T-helper 2 cell treated with Interferon-gamma antibody and Interleukin-4, amounts not matched to agents 5 μg/mL and 100 μg/mL, for 36 hours (primary cell): ENCODE results near the gene ZNF688.
A peak's percentile ranks its signal among the peaks of the same experiment; 100 is the strongest.
"Not testable (repeated sequence)": the region's sequence is repeated elsewhere in the genome, so short reads cannot be mapped to it uniquely, and the experiment has no call there.

ENCODE experiments used
- DNase-seq: peaks from one replicate; pipeline ENCODE4 v3.0.0; 2021; ENCODE audit warnings: low spot score
- H3K27ac Mint-ChIP-seq: one replicate; pipeline ENCODE4 v1.8.0; 2021; ENCODE audit warnings: mild to moderate bottlenecking, mixed read lengths
- H3K27me3 Mint-ChIP-seq: one replicate; pipeline ENCODE4 v1.8.0; 2021; ENCODE audit warnings: low read depth, mixed read lengths
- H3K36me3 Mint-ChIP-seq: one replicate; pipeline ENCODE4 v1.8.0; 2021; ENCODE audit warnings: low read depth, mixed read lengths
- H3K4me1 Mint-ChIP-seq: one replicate; pipeline ENCODE4 v1.8.0; 2021; ENCODE audit warnings: low read depth, mixed read lengths
- H3K4me3 Mint-ChIP-seq: one replicate; pipeline ENCODE4 v1.8.0; 2022; ENCODE audit warnings: mild to moderate bottlenecking, moderate library complexity, mixed read lengths
- H3K9me3 Mint-ChIP-seq: one replicate; pipeline ENCODE4 v1.8.0; 2021; ENCODE audit warnings: mixed read lengths

Gene ZNF688

GRCh38 chr16:30557707-30557956 is 13.9 kb downstream of the ZNF688 start:
- H3K27me3 Mint-ChIP-seq, result no peaks in the 10 kb centered on the region
- H3K36me3 Mint-ChIP-seq, result peaks cover 24% of the 10 kb centered on the region
- peak overlapping the region; percentile 86 for H3K4me3 Mint-ChIP-seq
- peak overlapping the region; percentile 87 for H3K27ac Mint-ChIP-seq
- peaks cover 42% of the 10 kb centered on the region for H3K4me1 Mint-ChIP-seq
- no peak for DNase-seq
- no peaks in the 10 kb centered on the region for H3K9me3 Mint-ChIP-seq

- H3K27ac Mint-ChIP-seq, result peak overlapping the region; percentile 52
- H3K4me3 Mint-ChIP-seq, result peak overlapping the region; percentile 86
- peaks cover 30% of the 10 kb centered on the region for H3K36me3 Mint-ChIP-seq
- no peaks in the 10 kb centered on the region for H3K27me3 Mint-ChIP-seq
- H3K4me1 Mint-ChIP-seq, result peaks cover 50% of the 10 kb centered on the region
- no peaks in the 10 kb centered on the region for H3K9me3 Mint-ChIP-seq
- DNase-seq, result no peak
These were observed 15.4 kb downstream of the ZNF688 start for GRCh38 chr16:30556125-30556473.

- DNase-seq, result no peak
- Mint-ChIP-seq H3K27me3 (no peaks in the 10 kb centered on the region), H3K36me3 (peaks cover 30% of the 10 kb centered on the region), H3K27ac (peak overlapping the region; percentile 52), H3K9me3 (no peaks in the 10 kb centered on the region), H3K4me3 (peak overlapping the region; percentile 86), H3K4me1 (peaks cover 51% of the 10 kb centered on the region)
These were observed 16.0 kb downstream of the ZNF688 start for GRCh38 chr16:30555315-30556124.

GRCh38 chr16:30554557-30555314 is 16.8 kb downstream of the ZNF688 start:
- peak overlapping the region; percentile 26 for H3K27ac Mint-ChIP-seq
- peaks cover 30% of the 10 kb centered on the region for H3K36me3 Mint-ChIP-seq
- H3K9me3 Mint-ChIP-seq, result no peaks in the 10 kb centered on the region
- H3K4me3 Mint-ChIP-seq, result no peak overlapping the region
- DNase-seq, result no peak
- H3K27me3 Mint-ChIP-seq, result no peaks in the 10 kb centered on the region
- peaks cover 51% of the 10 kb centered on the region for H3K4me1 Mint-ChIP-seq

- H3K4me1 Mint-ChIP-seq, result peaks cover 50% of the 10 kb centered on the region
- peak overlapping the region; percentile 92 for H3K27ac Mint-ChIP-seq
- no peaks in the 10 kb centered on the region for H3K9me3 Mint-ChIP-seq
- peak overlapping the region; percentile 70 for H3K4me3 Mint-ChIP-seq
- H3K27me3 Mint-ChIP-seq, result no peaks in the 10 kb centered on the region
- peaks cover 33% of the 10 kb centered on the region for H3K36me3 Mint-ChIP-seq
- no peak for DNase-seq
These were observed 18.1 kb downstream of the ZNF688 start for GRCh38 chr16:30553393-30553899.

GRCh38 chr16:30552956-30553355 is 18.6 kb downstream of the ZNF688 start:
- H3K27me3 Mint-ChIP-seq, result no peaks in the 10 kb centered on the region
- peak overlapping the region; percentile 70 for H3K4me3 Mint-ChIP-seq
- H3K4me1 Mint-ChIP-seq, result peaks cover 50% of the 10 kb centered on the region
- no peaks in the 10 kb centered on the region for H3K9me3 Mint-ChIP-seq
- H3K36me3 Mint-ChIP-seq, result peaks cover 34% of the 10 kb centered on the region
- peak overlapping the region; percentile 92 for H3K27ac Mint-ChIP-seq
- DNase-seq, result no peak

- Mint-ChIP-seq H3K9me3 (no peaks in the 10 kb centered on the region), H3K4me3 (peak overlapping the region; percentile 70), H3K4me1 (peaks cover 50% of the 10 kb centered on the region), H3K27me3 (no peaks in the 10 kb centered on the region), H3K36me3 (peaks cover 36% of the 10 kb centered on the region), H3K27ac (peak overlapping the region; percentile 92)
- peak; percentile 73 for DNase-seq
These were observed 19.7 kb downstream of the ZNF688 start for GRCh38 chr16:30551781-30552180.

- DNase-seq, result no peak
- H3K4me3 Mint-ChIP-seq, result no peak overlapping the region
- peaks cover 18% of the 10 kb centered on the region for H3K36me3 Mint-ChIP-seq
- H3K9me3 Mint-ChIP-seq, result no peaks in the 10 kb centered on the region
- no peak overlapping the region for H3K27ac Mint-ChIP-seq
- H3K4me1 Mint-ChIP-seq, result peaks cover 37% of the 10 kb centered on the region
- no peaks in the 10 kb centered on the region for H3K27me3 Mint-ChIP-seq
These were observed 22.9 kb downstream of the ZNF688 start for GRCh38 chr16:30548416-30549253.

GRCh38 chr16:30546115-30546514 is 25.4 kb downstream of the ZNF688 start:
- DNase-seq, result no peak
- no peaks in the 10 kb centered on the region for H3K9me3 Mint-ChIP-seq
- no peak overlapping the region for H3K4me3 Mint-ChIP-seq
- no peak overlapping the region for H3K27ac Mint-ChIP-seq
- H3K4me1 Mint-ChIP-seq, result peaks cover 14% of the 10 kb centered on the region
- H3K27me3 Mint-ChIP-seq, result no peaks in the 10 kb centered on the region
- H3K36me3 Mint-ChIP-seq, result peaks cover 6% of the 10 kb centered on the region

GRCh38 chr16:30543067-30543466 is 28.4 kb downstream of the ZNF688 start:
- no peaks in the 10 kb centered on the region for H3K27me3 Mint-ChIP-seq
- no peak for DNase-seq
- H3K36me3 Mint-ChIP-seq, result peaks cover 4% of the 10 kb centered on the region
- no peaks in the 10 kb centered on the region for H3K4me1 Mint-ChIP-seq
- H3K27ac Mint-ChIP-seq, result no peak overlapping the region
- H3K9me3 Mint-ChIP-seq, result no peaks in the 10 kb centered on the region
- H3K4me3 Mint-ChIP-seq, result no peak overlapping the region

- no peak for DNase-seq
- H3K4me1 Mint-ChIP-seq, result peaks cover 7% of the 10 kb centered on the region
- no peaks in the 10 kb centered on the region for H3K9me3 Mint-ChIP-seq
- no peak overlapping the region for H3K4me3 Mint-ChIP-seq
- H3K27me3 Mint-ChIP-seq, result no peaks in the 10 kb centered on the region
- H3K36me3 Mint-ChIP-seq, result peaks cover 7% of the 10 kb centered on the region
- no peak overlapping the region for H3K27ac Mint-ChIP-seq
These were observed 29.8 kb downstream of the ZNF688 start for GRCh38 chr16:30541502-30542329.

- H3K4me3 Mint-ChIP-seq, H3K27me3 Mint-ChIP-seq, H3K9me3 Mint-ChIP-seq, H3K27ac Mint-ChIP-seq, DNase-seq: not testable (repeated sequence)
- peaks cover 13% of the 10 kb centered on the region for H3K4me1 Mint-ChIP-seq
- peaks cover 10% of the 10 kb centered on the region for H3K36me3 Mint-ChIP-seq
These were observed 30.5 kb downstream of the ZNF688 start for GRCh38 chr16:30540916-30541464.

GRCh38 chr16:30539986-30540526 is 31.5 kb downstream of the ZNF688 start:
- H3K4me1 Mint-ChIP-seq, result peaks cover 18% of the 10 kb centered on the region
- not testable (repeated sequence) for H3K27me3 Mint-ChIP-seq, H3K9me3 Mint-ChIP-seq, DNase-seq, H3K4me3 Mint-ChIP-seq, H3K27ac Mint-ChIP-seq
- peaks cover 10% of the 10 kb centered on the region for H3K36me3 Mint-ChIP-seq
